ENCODE data around the gene CYP2S1. TPM values are rescaled to one million over a fixed set of nuclear protein-coding genes. Genes with fewer than 3 reads are reported as not detected.
A peak's percentile ranks its signal among the peaks of the same experiment; 100 is the strongest.
"Not testable (repeated sequence)": the region's sequence is repeated elsewhere in the genome, so short reads cannot be mapped to it uniquely, and the experiment has no call there.

Gene CYP2S1
- total and polyA plus RNA-seq, 9 of the 15 experiments (the other 6 are each of a cell fraction or from before 2014, with no cell fraction given): 0.07 to 1.9 (median 0.41) TPM

GRCh38 chr19:41204338-41204737 is 11.3 kb downstream of the CYP2S1 start (continued):
- TF ChIP-seq, protein P1, sequence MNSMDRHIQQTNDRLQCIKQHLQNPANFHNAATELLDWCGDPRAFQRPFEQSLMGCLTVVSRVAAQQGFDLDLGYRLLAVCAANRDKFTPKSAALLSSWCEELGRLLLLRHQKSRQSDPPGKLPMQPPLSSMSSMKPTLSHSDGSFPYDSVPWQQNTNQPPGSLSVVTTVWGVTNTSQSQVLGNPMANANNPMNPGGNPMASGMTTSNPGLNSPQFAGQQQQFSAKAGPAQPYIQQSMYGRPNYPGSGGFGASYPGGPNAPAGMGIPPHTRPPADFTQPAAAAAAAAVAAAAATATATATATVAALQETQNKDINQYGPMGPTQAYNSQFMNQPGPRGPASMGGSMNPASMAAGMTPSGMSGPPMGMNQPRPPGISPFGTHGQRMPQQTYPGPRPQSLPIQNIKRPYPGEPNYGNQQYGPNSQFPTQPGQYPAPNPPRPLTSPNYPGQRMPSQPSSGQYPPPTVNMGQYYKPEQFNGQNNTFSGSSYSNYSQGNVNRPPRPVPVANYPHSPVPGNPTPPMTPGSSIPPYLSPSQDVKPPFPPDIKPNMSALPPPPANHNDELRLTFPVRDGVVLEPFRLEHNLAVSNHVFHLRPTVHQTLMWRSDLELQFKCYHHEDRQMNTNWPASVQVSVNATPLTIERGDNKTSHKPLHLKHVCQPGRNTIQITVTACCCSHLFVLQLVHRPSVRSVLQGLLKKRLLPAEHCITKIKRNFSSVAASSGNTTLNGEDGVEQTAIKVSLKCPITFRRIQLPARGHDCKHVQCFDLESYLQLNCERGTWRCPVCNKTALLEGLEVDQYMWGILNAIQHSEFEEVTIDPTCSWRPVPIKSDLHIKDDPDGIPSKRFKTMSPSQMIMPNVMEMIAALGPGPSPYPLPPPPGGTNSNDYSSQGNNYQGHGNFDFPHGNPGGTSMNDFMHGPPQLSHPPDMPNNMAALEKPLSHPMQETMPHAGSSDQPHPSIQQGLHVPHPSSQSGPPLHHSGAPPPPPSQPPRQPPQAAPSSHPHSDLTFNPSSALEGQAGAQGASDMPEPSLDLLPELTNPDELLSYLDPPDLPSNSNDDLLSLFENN (IDR thresholded peaks at IDR 0.05; ENCODE audit: low read depth in 2 of 2, low read length in 2 of 2): 0 out of 4 replicates have a peak, but pooled peaks of 1 of the 2 experiments have one; percentile 35
- TF ChIP-seq CC2D1A (IDR thresholded peaks at IDR 0.05) (peak; percentile 88), STAG1 (CRISPR knock-in tag; IDR thresholded peaks at IDR 0.05; ENCODE audit: borderline replicate concordance) (peak; percentile 58; the same call in 1 of the 2 replicates), ARID2 (IDR thresholded peaks at IDR 0.05) (peak; percentile 91), CREM (IDR thresholded peaks at IDR 0.05; ENCODE audit: low read depth) (0 out of 2 replicates have a peak, but pooled peaks have one; percentile 17), CTCFL (IDR thresholded peaks at IDR 0.05; ENCODE audit: borderline replicate concordance, insufficient read depth, low read depth, low read length, poor library complexity, severe bottlenecking) (peak; percentile 5), ZNF175 (CRISPR knock-in tag; IDR thresholded peaks at IDR 0.05; ENCODE audit: low read depth) (0 out of 2 replicates have a peak, but pooled peaks have one; percentile 21), EP300 (IDR thresholded peaks at IDR 0.05; ENCODE audit: low read length) (peak; percentile 15; the same call in 1 of the 2 replicates), BRD9 (IDR thresholded peaks at IDR 0.05; ENCODE audit: low read depth, partially characterized antibody) (peak; percentile 27), FOXK2 (conservative IDR thresholded peaks at IDR 0.05 in 1 of 2, IDR thresholded peaks at IDR 0.05 in 1 of 2; ENCODE audit: low read depth in 2 of 2) (0 out of 4 replicates have a peak, but pooled peaks of 1 of the 2 experiments have one; percentile 13), MAZ (CRISPR knock-in tag; conservative IDR thresholded peaks at IDR 0.05 in 1 of 2, IDR thresholded peaks at IDR 0.05 in 1 of 2) (peak in 1 of 2 experiments; percentile 66; a peak in 2 of 4 replicates), CEBPB (tag; IDR thresholded peaks at IDR 0.05) (peak; percentile 31; the same call in 1 of the 2 replicates), JUND (IDR thresholded peaks at IDR 0.05; ENCODE audit: borderline replicate concordance, low read depth, low read length) (peak; percentile 51; the same call in 1 of the 2 replicates), TAL1 (IDR thresholded peaks at IDR 0.05) (0 out of 2 replicates have a peak, but pooled peaks have one; percentile 8), SOX6 (IDR thresholded peaks at IDR 0.05) (peak; percentile 18; the same call in 1 of the 2 replicates)
- TF ChIP-seq, protein P2, sequence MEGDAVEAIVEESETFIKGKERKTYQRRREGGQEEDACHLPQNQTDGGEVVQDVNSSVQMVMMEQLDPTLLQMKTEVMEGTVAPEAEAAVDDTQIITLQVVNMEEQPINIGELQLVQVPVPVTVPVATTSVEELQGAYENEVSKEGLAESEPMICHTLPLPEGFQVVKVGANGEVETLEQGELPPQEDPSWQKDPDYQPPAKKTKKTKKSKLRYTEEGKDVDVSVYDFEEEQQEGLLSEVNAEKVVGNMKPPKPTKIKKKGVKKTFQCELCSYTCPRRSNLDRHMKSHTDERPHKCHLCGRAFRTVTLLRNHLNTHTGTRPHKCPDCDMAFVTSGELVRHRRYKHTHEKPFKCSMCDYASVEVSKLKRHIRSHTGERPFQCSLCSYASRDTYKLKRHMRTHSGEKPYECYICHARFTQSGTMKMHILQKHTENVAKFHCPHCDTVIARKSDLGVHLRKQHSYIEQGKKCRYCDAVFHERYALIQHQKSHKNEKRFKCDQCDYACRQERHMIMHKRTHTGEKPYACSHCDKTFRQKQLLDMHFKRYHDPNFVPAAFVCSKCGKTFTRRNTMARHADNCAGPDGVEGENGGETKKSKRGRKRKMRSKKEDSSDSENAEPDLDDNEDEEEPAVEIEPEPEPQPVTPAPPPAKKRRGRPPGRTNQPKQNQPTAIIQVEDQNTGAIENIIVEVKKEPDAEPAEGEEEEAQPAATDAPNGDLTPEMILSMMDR (IDR thresholded peaks at IDR 0.05 in 2 of 3, conservative IDR thresholded peaks at IDR 0.05 in 1 of 3; ENCODE audit: insufficient read depth in 2 of 3, low read depth in 1 of 3, low read length in 3 of 3): peak; percentile 90 to 98 (median 93)
- not testable (repeated sequence) for TF ChIP-seq JUND (tag; IDR thresholded peaks at IDR 0.05; ENCODE audit: borderline replicate concordance, low read depth, low read length)
